ENCODE data around the gene MIB1.

- TF ChIP-seq OSR1 (CRISPR knock-in tag; IDR thresholded peaks at IDR 0.05) (no peak), TCF4 (CRISPR knock-in tag; IDR thresholded peaks at IDR 0.05; ENCODE audit: borderline replicate concordance) (no peak), CSDC2 (CRISPR knock-in tag; IDR thresholded peaks at IDR 0.05) (no peak), ZFP30 (CRISPR knock-in tag; IDR thresholded peaks at IDR 0.05) (no peak), TSHZ2 (CRISPR knock-in tag; IDR thresholded peaks at IDR 0.05) (no peak), ZFP3 (CRISPR knock-in tag; IDR thresholded peaks at IDR 0.05) (no peak), ESRRG (CRISPR knock-in tag; IDR thresholded peaks at IDR 0.05) (no peak), ARNTL (CRISPR knock-in tag; IDR thresholded peaks at IDR 0.05; ENCODE audit: borderline replicate concordance, low read depth) (no peak), RARB (CRISPR knock-in tag; IDR thresholded peaks at IDR 0.05) (no peak), GLIS3 (CRISPR knock-in tag; IDR thresholded peaks at IDR 0.05) (no peak), SNAI2 (CRISPR knock-in tag; IDR thresholded peaks at IDR 0.05) (no peak), ZNF565 (CRISPR knock-in tag; conservative IDR thresholded peaks at IDR 0.05; ENCODE audit: low read depth) (no peak)
- TF ChIP-seq, protein P1, sequence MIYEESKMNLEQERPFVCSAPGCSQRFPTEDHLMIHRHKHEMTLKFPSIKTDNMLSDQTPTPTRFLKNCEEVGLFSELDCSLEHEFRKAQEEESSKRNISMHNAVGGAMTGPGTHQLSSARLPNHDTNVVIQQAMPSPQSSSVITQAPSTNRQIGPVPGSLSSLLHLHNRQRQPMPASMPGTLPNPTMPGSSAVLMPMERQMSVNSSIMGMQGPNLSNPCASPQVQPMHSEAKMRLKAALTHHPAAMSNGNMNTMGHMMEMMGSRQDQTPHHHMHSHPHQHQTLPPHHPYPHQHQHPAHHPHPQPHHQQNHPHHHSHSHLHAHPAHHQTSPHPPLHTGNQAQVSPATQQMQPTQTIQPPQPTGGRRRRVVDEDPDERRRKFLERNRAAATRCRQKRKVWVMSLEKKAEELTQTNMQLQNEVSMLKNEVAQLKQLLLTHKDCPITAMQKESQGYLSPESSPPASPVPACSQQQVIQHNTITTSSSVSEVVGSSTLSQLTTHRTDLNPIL (CRISPR knock-in tag; IDR thresholded peaks at IDR 0.05; ENCODE audit: low read depth): no peak
- TF ChIP-seq, protein P2, sequence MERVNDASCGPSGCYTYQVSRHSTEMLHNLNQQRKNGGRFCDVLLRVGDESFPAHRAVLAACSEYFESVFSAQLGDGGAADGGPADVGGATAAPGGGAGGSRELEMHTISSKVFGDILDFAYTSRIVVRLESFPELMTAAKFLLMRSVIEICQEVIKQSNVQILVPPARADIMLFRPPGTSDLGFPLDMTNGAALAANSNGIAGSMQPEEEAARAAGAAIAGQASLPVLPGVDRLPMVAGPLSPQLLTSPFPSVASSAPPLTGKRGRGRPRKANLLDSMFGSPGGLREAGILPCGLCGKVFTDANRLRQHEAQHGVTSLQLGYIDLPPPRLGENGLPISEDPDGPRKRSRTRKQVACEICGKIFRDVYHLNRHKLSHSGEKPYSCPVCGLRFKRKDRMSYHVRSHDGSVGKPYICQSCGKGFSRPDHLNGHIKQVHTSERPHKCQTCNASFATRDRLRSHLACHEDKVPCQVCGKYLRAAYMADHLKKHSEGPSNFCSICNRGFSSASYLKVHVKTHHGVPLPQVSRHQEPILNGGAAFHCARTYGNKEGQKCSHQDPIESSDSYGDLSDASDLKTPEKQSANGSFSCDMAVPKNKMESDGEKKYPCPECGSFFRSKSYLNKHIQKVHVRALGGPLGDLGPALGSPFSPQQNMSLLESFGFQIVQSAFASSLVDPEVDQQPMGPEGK (CRISPR knock-in tag; IDR thresholded peaks at IDR 0.05; ENCODE audit: borderline replicate concordance): no peak
These were observed 17.2 kb downstream of the MIB1 start for GRCh38 chr18:21757833-21758232.

Measured in SK-N-SH treated with all-trans-retinoic acid at 6 μM for 48 hours (cell line).